Left lung (tissue), 10 donors: ENCODE data around the gene PRR23E. TPM values are rescaled to one million over a fixed set of nuclear protein-coding genes. Genes with fewer than 3 reads are reported as not detected.

Source experiments
- ATAC-seq: fragments of 200-7000 bp; cut with Tn5 transposase; one replicate; pipeline ENCODE4 v1.9.1; 2020; ENCODE audit warnings: moderate library complexity
- DNase-seq, 4 donors: peaks; one replicate each; pipeline ENCODE4 v3.0.0-alpha.2; 2013 to 2020
- H3K27ac ChIP-seq, 2 donors: fragments of 200-600 bp; sonication (generic) in 1 of 2; one replicate each; pipeline versions ENCODE4 v1.5.0 to v1.8.0; 2020 to 2021
- H3K27me3 ChIP-seq, 2 donors: fragments of 200-600 bp; sonication (generic) in 1 of 2; one replicate each; pipeline versions ENCODE4 v1.5.0 to v1.8.0; 2020 to 2021
- H3K36me3 ChIP-seq, 2 donors: fragments of 200-600 bp; sonication (generic) in 1 of 2; one replicate each; pipeline versions ENCODE4 v1.5.0 to v1.8.0; 2020 to 2021
- H3K4me1 ChIP-seq, 2 donors: fragments of 200-600 bp; one replicate each; pipeline ENCODE4 v1.8.0; 2021
- H3K4me3 ChIP-seq, 2 donors: fragments of 200-600 bp; sonication (generic) in 1 of 2; one replicate each; pipeline versions ENCODE4 v1.5.0 to v1.8.0; 2020 to 2021; ENCODE audit warnings: mild to moderate bottlenecking in 1 of 2
- H3K9me3 ChIP-seq, 2 donors: fragments of 200-600 bp; sonication (generic) in 1 of 2; one replicate each; pipeline versions ENCODE4 v1.5.0 to v1.8.0; 2020 to 2021
- CTCF ChIP-seq, 2 donors: fragments of 200-600 bp; sonication (generic) in 1 of 2; IDR thresholded peaks; one replicate each; pipeline versions ENCODE4 v1.5.0 to v1.8.0; 2021; ENCODE audit warnings: antibody characterized with exemption in 2 of 2
- intact Hi-C, 2 donors: fragments of 100-400 bp; cut with DNase I; formaldehyde crosslinking; loops; one replicate each; pipeline versions ENCODE4 v1.11.2 to v1.14.2; 2022
- polyA plus RNA-seq, 6 donors: library from polyadenylated mRNA; unstranded; fragments of 120-200 nt; gene quantifications; one replicate each; pipeline ENCODE4 v1.2.1, GENCODE V29; 2013; ENCODE audit not compliant: insufficient read length in 6 of 6
- total RNA-seq, 2 donors: library from RNA; stranded (reverse); fragmentation: NEBNext Ultra II Directional; extraction: Animal tissue kit (Norgen Biotek cat#: 25700); gene quantifications; one replicate each; pipeline ENCODE4 v1.2.1, GENCODE V29; 2021
- donor health status: DM: no; HTN: yes; CAD: no.
- donor health status: DM: no; HTN: no; CAD: no.

The PRR23E gene
- total and polyA plus RNA-seq, 8 donors = not detected

DNA sequence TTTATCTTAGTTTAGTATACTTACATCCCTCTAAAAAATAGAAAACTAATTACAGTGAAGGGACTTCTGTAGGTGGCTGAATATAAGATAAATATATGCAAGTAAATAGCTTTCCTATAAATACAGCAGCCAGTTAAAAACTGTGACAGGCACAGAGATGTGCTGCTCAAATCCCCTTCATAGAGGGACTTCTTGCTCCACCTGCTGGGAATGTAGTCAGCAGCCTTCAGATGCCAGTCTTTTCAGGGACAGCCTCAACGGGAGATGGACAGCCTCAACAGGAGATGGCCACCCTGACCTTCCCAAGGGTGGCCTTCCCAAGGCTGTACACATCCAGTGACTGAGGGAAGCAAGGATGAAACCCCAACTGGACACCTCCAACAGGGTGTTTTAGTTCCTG, 15.7 kb upstream of the PRR23E start:
- Histone ChIP-seq H3K36me3 (no peaks in the 10 kb centered on the region), H3K27ac (no peak overlapping the region), H3K9me3 (no peaks in the 10 kb centered on the region), H3K27me3 (peaks cover 0 to 21% of the 10 kb centered on the region in 2 donors), H3K4me3 (no peak overlapping the region), H3K4me1 (no peaks in the 10 kb centered on the region)
- no peak for TF ChIP-seq CTCF (IDR thresholded peaks at IDR 0.05)
- DNase-seq = no peak
- ATAC-seq = peak; percentile 76
- intact Hi-C loops = no loop called here

DNA sequence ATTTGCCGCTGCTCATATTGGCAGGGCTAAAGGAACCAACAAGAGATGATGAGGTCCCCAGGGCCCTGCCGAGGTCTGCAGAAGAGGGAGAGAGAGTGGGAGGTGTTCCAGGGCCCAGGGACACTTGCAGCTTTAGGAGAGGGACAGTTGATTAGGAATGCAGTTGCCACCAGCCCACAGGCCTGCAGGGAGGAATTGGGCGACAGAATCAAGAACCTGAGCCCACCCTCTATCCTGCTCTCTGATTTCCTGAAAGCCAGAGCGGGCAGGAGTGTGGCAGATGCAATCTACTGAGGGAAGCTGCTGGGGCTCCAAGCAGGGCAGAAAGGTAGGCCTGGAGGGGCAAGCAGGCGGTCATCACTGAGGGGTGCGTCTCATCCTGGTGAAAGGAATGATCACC, 12.1 kb upstream of the PRR23E start:
- TF ChIP-seq CTCF (IDR thresholded peaks at IDR 0.05) = no peak
- H3K9me3 ChIP-seq = no peaks in the 10 kb centered on the region
- no peak overlapping the region for H3K27ac ChIP-seq
- ATAC-seq = no peak
- H3K27me3 ChIP-seq = no peaks in the 10 kb centered on the region
- no peaks in the 10 kb centered on the region for H3K4me1 ChIP-seq
- no peaks in the 10 kb centered on the region for H3K36me3 ChIP-seq
- DNase-seq = no peak
- intact Hi-C loops = no loop called here
- H3K4me3 ChIP-seq = no peak overlapping the region

DNA sequence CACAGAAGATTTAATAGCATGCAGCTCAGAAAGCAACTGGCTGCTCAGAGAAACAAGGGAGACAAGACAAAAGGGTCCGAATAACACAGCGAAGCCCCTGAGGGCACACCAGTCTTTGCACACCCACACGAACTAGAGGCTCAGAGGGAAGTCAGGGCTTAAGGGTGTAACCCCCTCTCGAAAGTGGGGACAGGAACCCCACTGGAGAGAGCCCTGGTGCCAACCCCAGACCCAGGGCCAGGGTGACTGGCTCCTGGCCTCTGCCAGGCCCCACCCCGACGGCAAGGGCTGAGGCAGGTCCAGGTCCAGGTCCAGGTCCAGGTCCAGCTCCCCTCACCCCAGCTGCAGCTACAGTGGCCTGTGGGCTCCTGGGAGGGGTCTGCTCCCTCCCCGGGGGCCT, 10.5 kb upstream of the PRR23E start:
- H3K36me3 ChIP-seq = no peaks in the 10 kb centered on the region
- intact Hi-C loops = no loop called here
- TF ChIP-seq CTCF (IDR thresholded peaks at IDR 0.05) = no peak

GRCh38 chr3:127182848-127183714, 9.8 kb upstream of the PRR23E start:
- no peaks in the 10 kb centered on the region for H3K4me1 ChIP-seq
- H3K9me3 ChIP-seq = no peaks in the 10 kb centered on the region
- intact Hi-C loops = no loop called here
- no peak overlapping the region for H3K27ac ChIP-seq
- ATAC-seq = no peak
- TF ChIP-seq CTCF (IDR thresholded peaks at IDR 0.05) = no peak
- no peak overlapping the region for H3K4me3 ChIP-seq
- no peaks in the 10 kb centered on the region for H3K27me3 ChIP-seq
- H3K36me3 ChIP-seq = no peaks in the 10 kb centered on the region
- no peak for DNase-seq

More for the DNA sequence above, 10.5 kb upstream of the PRR23E start:
- no peak for ATAC-seq
- Histone ChIP-seq H3K4me3 (no peak overlapping the region), H3K27me3 (no peaks in the 10 kb centered on the region), H3K9me3 (no peaks in the 10 kb centered on the region), H3K27ac (no peak overlapping the region), H3K4me1 (no peaks in the 10 kb centered on the region)
- peak in 1 of 4 donors; percentile 64 for DNase-seq

DNA sequence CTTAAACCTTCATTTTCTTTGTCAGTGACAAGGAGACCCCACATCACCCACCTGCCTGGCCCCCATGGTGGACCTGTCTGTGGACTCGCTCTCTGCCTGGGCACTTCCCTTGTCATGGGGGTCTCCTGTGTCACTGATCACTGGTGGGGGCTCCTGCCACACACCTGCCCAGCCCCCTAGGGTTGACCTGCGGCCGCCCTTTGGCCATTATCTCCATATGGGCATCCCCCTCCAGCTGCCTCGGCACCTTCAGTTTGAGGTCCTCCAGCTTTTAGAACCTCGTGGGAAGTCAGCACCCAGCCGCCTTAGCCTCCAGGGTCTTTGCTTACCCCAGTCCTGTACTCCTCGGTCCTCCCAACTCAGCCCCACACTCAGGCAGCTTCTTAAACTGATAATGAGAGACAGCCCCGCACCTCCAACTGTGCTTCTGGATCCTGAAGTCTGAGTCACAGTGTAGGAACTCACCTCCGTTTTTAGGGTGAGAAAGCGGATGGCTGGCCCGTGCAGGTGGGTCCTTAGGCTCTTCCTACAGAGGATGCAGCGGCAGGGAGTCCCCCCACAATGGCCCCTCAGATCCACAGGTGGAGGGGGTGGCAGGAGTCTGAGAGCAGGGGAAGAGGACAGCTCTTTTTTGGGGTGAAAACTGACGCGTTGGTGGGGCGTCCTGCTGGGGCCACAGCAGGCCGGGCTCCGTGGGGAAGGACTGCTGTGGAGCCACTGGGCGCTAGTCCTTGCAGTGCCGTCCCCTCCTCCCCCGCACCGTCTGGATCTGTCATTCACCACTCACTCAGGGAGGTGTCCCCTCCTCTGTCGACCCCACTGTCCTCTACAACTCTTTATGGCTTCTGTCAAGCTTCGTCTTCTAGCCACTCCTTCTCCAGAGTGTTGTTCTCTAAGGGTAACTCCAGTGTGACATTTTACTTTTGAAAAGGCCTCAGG, 8.7 kb upstream of the PRR23E start:
- H3K4me1 ChIP-seq = no peaks in the 10 kb centered on the region
- no peak for TF ChIP-seq CTCF (IDR thresholded peaks at IDR 0.05)
- no peak overlapping the region for H3K27ac ChIP-seq
- intact Hi-C loops = no loop called here
- H3K9me3 ChIP-seq = no peaks in the 10 kb centered on the region
- DNase-seq (peak in 1 of 4 donors; percentile 16), ATAC-seq (no peak)
- H3K36me3 ChIP-seq = no peaks in the 10 kb centered on the region
- H3K4me3 ChIP-seq = no peak overlapping the region
- no peaks in the 10 kb centered on the region for H3K27me3 ChIP-seq
